H9 (cell line): Measurements from ENCODE around the gene LRRFIP2. TPM values are rescaled to one million over a fixed set of nuclear protein-coding genes. Genes with fewer than 3 reads are reported as not detected.

Experiments used
- DNase-seq: peaks from one replicate; pipeline ENCODE4 v3.0.0-alpha.2; 2017
- H2AFZ ChIP-seq: one replicate; pipeline ENCODE4 v1.6.1; 2013; ENCODE audit warnings: mild to moderate bottlenecking, low read length, control low read depth, moderate library complexity
- H2AK5ac ChIP-seq: 2 replicates; pipeline ENCODE4 v1.6.1; 2013; ENCODE audit warnings: low read length, control low read depth, mixed read lengths; ENCODE audit not compliant: insufficient read length
- H2BK120ac ChIP-seq: one replicate; pipeline ENCODE4 v1.6.1; 2013; ENCODE audit warnings: low read depth, mild to moderate bottlenecking, low read length, control low read depth, inconsistent platforms; ENCODE audit not compliant: poor library complexity, severe bottlenecking
- H2BK12ac ChIP-seq: 2 replicates; pipeline ENCODE4 v1.6.1; 2013; ENCODE audit warnings: low read length, control low read depth, mixed read lengths, low read depth; ENCODE audit not compliant: insufficient read length
- H2BK15ac ChIP-seq: 2 replicates; pipeline ENCODE4 v1.6.1; 2013; ENCODE audit warnings: low read depth, low read length, control low read depth
- H2BK20ac ChIP-seq: one replicate; pipeline ENCODE4 v1.6.1; 2013; ENCODE audit warnings: low read depth, mild to moderate bottlenecking, low read length, control low read depth, inconsistent platforms; ENCODE audit not compliant: poor library complexity, severe bottlenecking
- H2BK5ac ChIP-seq: 2 replicates; pipeline ENCODE4 v1.6.1; 2013; ENCODE audit warnings: low read length, control low read depth, mixed read lengths; ENCODE audit not compliant: insufficient read length
- H3K14ac ChIP-seq: 2 replicates; pipeline ENCODE4 v1.6.1; 2013; ENCODE audit warnings: low read length, control low read depth; ENCODE audit not compliant: insufficient read depth
- H3K18ac ChIP-seq: 2 replicates; pipeline ENCODE4 v1.6.1; 2013; ENCODE audit warnings: low read depth, mild to moderate bottlenecking, mixed read lengths, low read length, control low read depth; ENCODE audit not compliant: insufficient read length
- H3K23ac ChIP-seq: 2 replicates; pipeline ENCODE4 v1.6.1; 2013; ENCODE audit warnings: low read length, control low read depth, mixed read lengths, low read depth; ENCODE audit not compliant: insufficient read length
- H3K23me2 ChIP-seq: 2 replicates; pipeline ENCODE4 v1.6.1; 2013; ENCODE audit warnings: low read depth, mild to moderate bottlenecking, mixed read lengths, low read length, control low read depth; ENCODE audit not compliant: insufficient read length, poor library complexity, severe bottlenecking
- H3K27ac ChIP-seq: 2 replicates; pipeline ENCODE4 v1.5.1; 2013; ENCODE audit warnings: low read length, control low read depth, mixed read lengths, low read depth; ENCODE audit not compliant: insufficient read length
- H3K27me3 ChIP-seq: 2 replicates; pipeline ENCODE4 v1.6.1; 2013; ENCODE audit warnings: low read length, control low read depth, inconsistent platforms; ENCODE audit not compliant: insufficient read depth
- H3K4ac ChIP-seq: 2 replicates; pipeline ENCODE4 v1.6.1; 2013; ENCODE audit warnings: low read depth, mild to moderate bottlenecking, control low read depth, inconsistent platforms, low read length, moderate library complexity
- H3K4me1 ChIP-seq: 2 replicates; pipeline ENCODE4 v1.6.1; 2013; ENCODE audit warnings: low read length, control low read depth, inconsistent platforms; ENCODE audit not compliant: insufficient read depth
- H3K4me2 ChIP-seq: 2 replicates; pipeline ENCODE4 v1.6.1; 2013; ENCODE audit warnings: low read length, control low read depth, mixed read lengths; ENCODE audit not compliant: insufficient read length, insufficient read depth
- H3K56ac ChIP-seq: 2 replicates; pipeline ENCODE4 v1.6.1; 2013; ENCODE audit warnings: low read depth, mild to moderate bottlenecking, mixed read lengths, low read length, control low read depth; ENCODE audit not compliant: insufficient read length
- H3K79me1 ChIP-seq: 2 replicates; pipeline ENCODE4 v1.6.1; 2013; ENCODE audit warnings: low read depth, mild to moderate bottlenecking, moderate library complexity, low read length, control low read depth, inconsistent platforms; ENCODE audit not compliant: insufficient read depth, poor library complexity, severe bottlenecking
- H3K79me2 ChIP-seq: 2 replicates; pipeline ENCODE4 v1.6.1; 2013; ENCODE audit warnings: low read length, control low read depth, inconsistent platforms; ENCODE audit not compliant: insufficient read depth
- H3K9ac ChIP-seq: 2 replicates; pipeline ENCODE4 v1.6.1; 2013; ENCODE audit warnings: low read length, control low read depth, mixed read lengths; ENCODE audit not compliant: insufficient read length; ENCODE audit errors: extremely low read depth
- H3K9me3 ChIP-seq: one replicate; pipeline ENCODE4 v1.6.1; 2013; ENCODE audit warnings: low read depth, low read length, inconsistent platforms; ENCODE audit not compliant: control insufficient read depth
- H3T11ph ChIP-seq: one replicate; pipeline ENCODE4 v1.6.1; 2013; ENCODE audit warnings: mild to moderate bottlenecking, low read length, control low read depth, inconsistent platforms
- H4K20me1 ChIP-seq: one replicate; pipeline ENCODE4 v1.6.1; 2013; ENCODE audit not compliant: control insufficient read depth, insufficient read length, insufficient read depth
- H4K5ac ChIP-seq: 2 replicates; pipeline ENCODE4 v1.6.1; 2013; ENCODE audit warnings: low read depth, mild to moderate bottlenecking, mixed read lengths, low read length, control low read depth; ENCODE audit not compliant: insufficient read length
- H4K8ac ChIP-seq: replicated peaks from 2 replicates; pipeline ENCODE4 v1.6.1; 2013; ENCODE audit warnings: low read length, control low read depth, mixed read lengths, low read depth; ENCODE audit not compliant: insufficient read length
- H4K91ac ChIP-seq: 2 replicates; pipeline ENCODE4 v1.6.1; 2013; ENCODE audit warnings: low read depth, mild to moderate bottlenecking, moderate library complexity, mixed read lengths, low read length, control low read depth; ENCODE audit not compliant: insufficient read length
- H3K27ac Mint-ChIP-seq, 3 experiments: 2 replicates in 2 of 3; 3 replicates in 1 of 3; pipeline ENCODE4 v1.8.0; 2020 to 2021; ENCODE audit warnings: mixed read lengths in 3 of 3, mild to moderate bottlenecking in 1 of 3, moderate library complexity in 1 of 3
- H3K27me3 Mint-ChIP-seq: 2 replicates; pipeline ENCODE4 v1.8.0; 2021; ENCODE audit warnings: low read depth, mild to moderate bottlenecking, moderate library complexity, mixed read lengths
- H3K36me3 Mint-ChIP-seq, 3 experiments: 2 replicates in 2 of 3; 3 replicates in 1 of 3; pipeline ENCODE4 v1.8.0; 2020 to 2021; ENCODE audit warnings: low read depth in 3 of 3, mixed read lengths in 3 of 3; ENCODE audit not compliant: insufficient read depth in 1 of 3
- H3K4me1 Mint-ChIP-seq, 2 experiments: 2 replicates each; pipeline ENCODE4 v1.8.0; 2020; ENCODE audit warnings: mixed read lengths in 2 of 2
- H3K4me3 Mint-ChIP-seq, 2 experiments: 2 replicates in 1 of 2; 3 replicates in 1 of 2; pipeline ENCODE4 v1.8.0; 2020 to 2021; ENCODE audit warnings: mild to moderate bottlenecking in 2 of 2, mixed read lengths in 2 of 2, moderate library complexity in 1 of 2
- H3K9me3 Mint-ChIP-seq, 2 experiments: 2 replicates in 1 of 2; 3 replicates in 1 of 2; pipeline ENCODE4 v1.8.0; 2020; ENCODE audit warnings: mild to moderate bottlenecking in 2 of 2, mixed read lengths in 2 of 2, moderate library complexity in 1 of 2
- WGBS: extraction: QIAGEN DNeasy Blood & Tissue Kit; methylation state at CpG from one replicate; pipeline ENCODE4 v1.1.7; 2013; ENCODE audit warnings: missing lambda C conversion rate, low lambda C conversion rate, mixed read lengths; ENCODE audit not compliant: insufficient read length; ENCODE audit errors: extremely low coverage; 5-methylcytosine and 5-hydroxymethylcytosine counted together
- total RNA-seq: library from RNA; stranded (reverse); gene quantifications from 2 replicates; pipeline ENCODE4 v1.2.1, GENCODE V29; 2021
- TF ChIP-seq, protein P1 (sequence below): fragments of 200-600 bp; sonication (generic); conservative IDR thresholded peaks from 3 replicates; pipeline ENCODE4 v1.8.0; 2021; ENCODE audit warnings: antibody characterized with exemption, mild to moderate bottlenecking

Gene LRRFIP2
- total RNA-seq, 1 experiment from 2014 or later, result 30.7 TPM

DNA sequence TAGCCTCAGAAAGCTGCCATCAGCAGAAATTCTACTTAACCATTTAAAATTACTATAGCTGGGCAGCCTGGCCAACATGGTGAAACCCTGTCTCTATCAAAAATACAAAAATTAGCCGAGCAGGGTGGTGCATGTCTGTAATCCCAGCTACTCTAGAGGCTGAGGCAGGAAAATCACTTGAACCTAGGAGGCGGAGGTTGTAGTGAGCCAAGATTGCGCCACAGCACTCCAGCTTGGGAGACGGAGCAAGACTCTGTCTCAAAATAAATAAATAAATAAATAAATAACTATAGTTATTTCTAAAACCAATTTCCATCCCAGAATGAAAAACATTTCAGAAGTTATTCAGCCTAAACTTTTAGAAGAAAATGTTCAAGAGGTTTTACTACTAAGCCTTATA is 25.1 kb downstream of the LRRFIP2 start:
- no peaks in the 10 kb centered on the region for H3K9me3 Mint-ChIP-seq
- H2BK15ac ChIP-seq, result no peak overlapping the region
- no peak overlapping the region for H3K4me3 Mint-ChIP-seq
- no peaks in the 10 kb centered on the region for H3K9me3 ChIP-seq
- no peak overlapping the region for H3K27ac ChIP-seq
- no CpG with 5 or more reads among the region's 4 CpGs for WGBS
- H3K9ac ChIP-seq, result no peak overlapping the region
- no peaks in the 10 kb centered on the region for H3K4me1 Mint-ChIP-seq
- H3K56ac ChIP-seq, result no peak overlapping the region
- no peaks in the 10 kb centered on the region for H3K79me2 ChIP-seq
- H3K23ac ChIP-seq, result no peak overlapping the region
- H3K27me3 ChIP-seq, result no peaks in the 10 kb centered on the region
- H2AK5ac ChIP-seq, result no peak overlapping the region
- no peak overlapping the region for H2BK12ac ChIP-seq
- H3K4me1 ChIP-seq, result no peaks in the 10 kb centered on the region
- H3K27ac Mint-ChIP-seq, result no peak overlapping the region
- H2AFZ ChIP-seq, result no peak overlapping the region
- H3K27me3 Mint-ChIP-seq, result no peaks in the 10 kb centered on the region
- no peaks in the 10 kb centered on the region for H4K20me1 ChIP-seq
- no peak overlapping the region for H3K4ac ChIP-seq
- H3K14ac ChIP-seq, result no peak overlapping the region
- no peak overlapping the region for H2BK5ac ChIP-seq
- TF ChIP-seq, protein P1, sequence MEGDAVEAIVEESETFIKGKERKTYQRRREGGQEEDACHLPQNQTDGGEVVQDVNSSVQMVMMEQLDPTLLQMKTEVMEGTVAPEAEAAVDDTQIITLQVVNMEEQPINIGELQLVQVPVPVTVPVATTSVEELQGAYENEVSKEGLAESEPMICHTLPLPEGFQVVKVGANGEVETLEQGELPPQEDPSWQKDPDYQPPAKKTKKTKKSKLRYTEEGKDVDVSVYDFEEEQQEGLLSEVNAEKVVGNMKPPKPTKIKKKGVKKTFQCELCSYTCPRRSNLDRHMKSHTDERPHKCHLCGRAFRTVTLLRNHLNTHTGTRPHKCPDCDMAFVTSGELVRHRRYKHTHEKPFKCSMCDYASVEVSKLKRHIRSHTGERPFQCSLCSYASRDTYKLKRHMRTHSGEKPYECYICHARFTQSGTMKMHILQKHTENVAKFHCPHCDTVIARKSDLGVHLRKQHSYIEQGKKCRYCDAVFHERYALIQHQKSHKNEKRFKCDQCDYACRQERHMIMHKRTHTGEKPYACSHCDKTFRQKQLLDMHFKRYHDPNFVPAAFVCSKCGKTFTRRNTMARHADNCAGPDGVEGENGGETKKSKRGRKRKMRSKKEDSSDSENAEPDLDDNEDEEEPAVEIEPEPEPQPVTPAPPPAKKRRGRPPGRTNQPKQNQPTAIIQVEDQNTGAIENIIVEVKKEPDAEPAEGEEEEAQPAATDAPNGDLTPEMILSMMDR, result no peak
- no peak for DNase-seq
- H3K79me1 ChIP-seq, result no peaks in the 10 kb centered on the region
- peaks cover 2 to 14% (median 10%) of the 10 kb centered on the region in 3 experiments; a peak in 6 of 7 replicates for H3K36me3 Mint-ChIP-seq
- no peak overlapping the region for H2BK120ac ChIP-seq
- H3K23me2 ChIP-seq, result no peaks in the 10 kb centered on the region
- H3K4me2 ChIP-seq, result no peak overlapping the region
- H3T11ph ChIP-seq, result no peak overlapping the region
- no peak overlapping the region for H3K18ac ChIP-seq
- no peak overlapping the region for H4K91ac ChIP-seq
- no peak overlapping the region for H2BK20ac ChIP-seq
- no peak overlapping the region for H4K8ac ChIP-seq
- no peak overlapping the region for H4K5ac ChIP-seq
